Breast epithelium (tissue), 4 donors: Measurements from ENCODE around the gene SPDYE4. TPM values are rescaled to one million over a fixed set of nuclear protein-coding genes. Genes with fewer than 3 reads are reported as not detected.

Experiments
- DNase-seq, 2 donors: peaks; one replicate each; pipeline ENCODE4 v3.0.0-alpha.2; 2019; ENCODE audit warnings: low spot score in 2 of 2
- H3K27ac ChIP-seq, 2 donors: fragments of 200-600 bp; sonication (generic) in 1 of 2; one replicate each; pipeline ENCODE4 v1.5.1; 2016 to 2019; ENCODE audit warnings: mild to moderate bottlenecking in 1 of 2
- H3K27me3 ChIP-seq, 2 donors: fragments of 200-600 bp; sonication (generic) in 1 of 2; one replicate each; pipeline versions ENCODE4 v1.5.1 to v1.6.0; 2017 to 2019; ENCODE audit warnings: control low read depth in 1 of 2, mild to moderate bottlenecking in 1 of 2
- H3K36me3 ChIP-seq: fragments of 200-600 bp; one replicate; pipeline ENCODE4 v1.5.1; 2019
- H3K4me1 ChIP-seq, 2 donors: fragments of 200-600 bp; sonication (generic); one replicate each; pipeline ENCODE4 v1.5.1; 2016 to 2019; ENCODE audit warnings: control low read depth in 1 of 2
- H3K4me3 ChIP-seq, 3 donors: fragments of 200-600 bp; sonication (generic); 1 replicate in 2 of 3; 2 replicates in 1 of 3; pipeline ENCODE4 v1.5.1; 2016 to 2019; ENCODE audit warnings: mild to moderate bottlenecking in 3 of 3, moderate library complexity in 2 of 3
- H3K9me3 ChIP-seq, 2 donors: fragments of 200-600 bp; sonication (generic) in 1 of 2; one replicate each; pipeline ENCODE4 v1.5.1; 2016 to 2019; ENCODE audit warnings: control low read depth in 1 of 2
- POLR2A ChIP-seq: fragments of 450-650 bp; IDR thresholded peaks from one replicate; pipeline ENCODE4 v1.6.1; 2016; ENCODE audit warnings: antibody characterized with exemption, mild to moderate bottlenecking, moderate library complexity
- POLR2AphosphoS5 ChIP-seq, 3 donors: sonication (generic); formaldehyde crosslinking; IDR thresholded peaks; one replicate each; pipeline ENCODE4 v1.6.1; 2017; ENCODE audit warnings: antibody characterized with exemption in 3 of 3
- intact Hi-C: fragments of 100-400 bp; cut with DNase I; formaldehyde crosslinking; loops from one replicate; pipeline ENCODE4 v1.15.1; 2023; ENCODE audit warnings: low total_unique reads
- total RNA-seq, 3 donors: library from RNA; depleted of rRNA; stranded (reverse); fragments of >200 nt; gene quantifications; one replicate each; pipeline ENCODE4 v1.1.0, GENCODE V29; 2016
- TF ChIP-seq, protein P1 (sequence below), 3 donors: fragments of 450-650 bp; IDR thresholded peaks; one replicate each; pipeline ENCODE4 v1.5.1; 2016 to 2017; ENCODE audit warnings: antibody characterized with exemption in 3 of 3, mild to moderate bottlenecking in 3 of 3, moderate library complexity in 3 of 3

SPDYE4 gene
- total RNA-seq, 3 donors from 2014 or later = not detected

DNA sequence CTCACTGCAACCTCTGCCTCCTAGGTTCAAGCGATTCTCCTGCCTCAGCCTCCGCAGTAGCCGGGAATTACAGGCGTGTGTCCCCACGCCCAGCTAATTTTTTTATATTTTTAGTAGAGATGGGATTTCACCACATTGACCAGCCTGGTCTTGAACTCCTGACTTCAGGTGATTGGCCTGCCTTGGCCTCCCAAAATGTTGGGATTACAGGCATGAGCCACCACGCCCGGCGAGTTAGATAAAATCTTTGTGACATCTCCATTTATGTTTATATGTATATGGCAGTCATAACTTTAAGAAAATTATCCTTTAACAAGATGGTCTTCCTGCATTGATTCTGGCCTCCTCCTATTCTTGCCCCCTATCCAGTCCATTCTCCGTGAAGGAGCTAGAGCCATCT, 37.8 kb downstream of the SPDYE4 start:
- no peaks in the 10 kb centered on the region for H3K9me3 ChIP-seq
- H3K4me1 ChIP-seq = no peaks in the 10 kb centered on the region
- intact Hi-C loops = no loop called here
- H3K27ac ChIP-seq = no peak overlapping the region
- TF ChIP-seq, protein P1, sequence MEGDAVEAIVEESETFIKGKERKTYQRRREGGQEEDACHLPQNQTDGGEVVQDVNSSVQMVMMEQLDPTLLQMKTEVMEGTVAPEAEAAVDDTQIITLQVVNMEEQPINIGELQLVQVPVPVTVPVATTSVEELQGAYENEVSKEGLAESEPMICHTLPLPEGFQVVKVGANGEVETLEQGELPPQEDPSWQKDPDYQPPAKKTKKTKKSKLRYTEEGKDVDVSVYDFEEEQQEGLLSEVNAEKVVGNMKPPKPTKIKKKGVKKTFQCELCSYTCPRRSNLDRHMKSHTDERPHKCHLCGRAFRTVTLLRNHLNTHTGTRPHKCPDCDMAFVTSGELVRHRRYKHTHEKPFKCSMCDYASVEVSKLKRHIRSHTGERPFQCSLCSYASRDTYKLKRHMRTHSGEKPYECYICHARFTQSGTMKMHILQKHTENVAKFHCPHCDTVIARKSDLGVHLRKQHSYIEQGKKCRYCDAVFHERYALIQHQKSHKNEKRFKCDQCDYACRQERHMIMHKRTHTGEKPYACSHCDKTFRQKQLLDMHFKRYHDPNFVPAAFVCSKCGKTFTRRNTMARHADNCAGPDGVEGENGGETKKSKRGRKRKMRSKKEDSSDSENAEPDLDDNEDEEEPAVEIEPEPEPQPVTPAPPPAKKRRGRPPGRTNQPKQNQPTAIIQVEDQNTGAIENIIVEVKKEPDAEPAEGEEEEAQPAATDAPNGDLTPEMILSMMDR (IDR thresholded peaks at IDR 0.05) = no peak
- TF ChIP-seq POLR2A = no peak
- no peak for TF ChIP-seq POLR2AphosphoS5 (IDR thresholded peaks at IDR 0.05)
- DNase-seq = no peak
- no peaks in the 10 kb centered on the region for H3K36me3 ChIP-seq
- no peak overlapping the region for H3K4me3 ChIP-seq
- H3K27me3 ChIP-seq = no peaks in the 10 kb centered on the region

DNA sequence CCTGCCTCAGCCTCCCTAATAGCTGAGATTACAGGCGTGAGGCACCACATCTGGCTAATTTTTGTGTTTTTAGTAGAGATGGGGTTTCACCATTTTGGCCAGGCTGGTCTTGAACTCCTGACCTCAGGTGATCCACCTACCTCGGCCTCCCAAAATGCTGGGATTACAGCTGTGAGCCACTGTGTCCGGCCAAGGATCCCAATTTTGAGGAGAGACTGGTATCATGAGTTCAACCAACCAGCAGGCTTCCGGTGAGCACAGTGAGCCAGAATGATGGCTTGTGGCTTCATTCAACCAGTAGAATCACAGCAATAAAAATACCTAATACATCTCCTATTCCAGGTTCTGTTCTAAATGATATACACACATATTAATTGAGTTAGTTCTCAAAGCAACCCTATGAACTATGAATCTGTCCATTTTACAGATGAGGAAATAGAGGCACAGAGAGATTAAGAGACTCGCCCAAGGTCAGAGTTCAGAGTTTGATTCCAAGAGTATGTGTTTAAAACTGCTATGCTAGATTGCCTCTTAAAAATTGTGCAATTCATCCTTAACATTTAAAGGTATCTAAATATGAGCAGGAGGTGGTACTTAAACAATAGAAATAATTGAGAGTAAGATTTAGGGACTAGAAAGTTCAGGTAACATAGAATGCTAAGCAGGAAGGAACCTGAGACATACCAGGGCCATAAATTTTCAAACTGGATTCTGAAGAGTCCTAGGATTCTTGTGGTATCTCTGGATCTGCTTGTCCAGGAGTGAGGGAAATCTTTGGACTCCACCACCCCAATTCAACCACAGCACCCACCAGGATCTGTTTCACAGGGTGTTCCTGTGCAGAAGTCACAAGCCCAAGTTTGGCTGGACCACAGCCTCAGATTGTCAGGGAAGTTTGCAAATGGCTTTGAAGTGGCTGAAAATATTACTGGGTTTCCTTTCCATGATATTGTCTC, 38.8 kb downstream of the SPDYE4 start:
- H3K4me1 ChIP-seq = no peaks in the 10 kb centered on the region
- intact Hi-C loops = no loop called here
- H3K36me3 ChIP-seq = no peaks in the 10 kb centered on the region
- no peak for TF ChIP-seq POLR2A
- TF ChIP-seq POLR2AphosphoS5 (IDR thresholded peaks at IDR 0.05) = no peak
- TF ChIP-seq, protein P1 (IDR thresholded peaks at IDR 0.05) = no peak
- no peaks in the 10 kb centered on the region for H3K27me3 ChIP-seq
- H3K4me3 ChIP-seq = no peak overlapping the region
- H3K27ac ChIP-seq = no peak overlapping the region
- H3K9me3 ChIP-seq = no peaks in the 10 kb centered on the region
- DNase-seq = no peak

DNA sequence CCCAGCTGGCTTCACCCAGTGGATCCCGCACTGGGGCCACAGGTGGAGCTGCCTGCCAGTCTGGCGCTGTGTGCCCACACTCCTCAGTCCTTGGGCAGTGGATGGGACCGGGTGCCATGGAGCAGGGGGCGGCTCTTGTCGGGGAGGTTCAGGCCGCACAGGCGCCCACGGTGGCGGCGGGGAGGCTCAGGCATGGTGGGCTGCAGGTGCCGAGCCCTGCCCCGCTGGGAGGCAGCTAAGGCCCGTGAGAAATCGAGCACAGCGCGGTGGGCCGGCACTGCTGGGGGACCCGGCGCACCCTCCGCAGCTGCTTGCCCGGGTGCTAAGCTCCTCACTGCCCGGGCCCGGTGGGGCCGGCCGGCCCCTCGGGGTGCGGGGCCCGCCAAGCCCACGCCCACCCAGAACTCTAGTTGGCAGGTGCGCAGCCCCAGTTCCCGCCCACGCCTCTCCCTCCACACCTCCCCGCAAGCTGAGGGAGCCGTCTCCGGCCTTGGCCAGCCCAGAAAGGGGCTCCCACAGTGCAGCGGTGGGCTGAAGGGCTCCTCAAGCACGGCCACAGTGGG, 40.3 kb downstream of the SPDYE4 start:
- Histone ChIP-seq H3K9me3 (no peaks in the 10 kb centered on the region), H3K4me1 (no peaks in the 10 kb centered on the region), H3K36me3 (no peaks in the 10 kb centered on the region), H3K27me3 (no peaks in the 10 kb centered on the region), H3K4me3 (no peak overlapping the region), H3K27ac (no peak overlapping the region)
- TF ChIP-seq POLR2AphosphoS5 (IDR thresholded peaks at IDR 0.05) (no peak), POLR2A (no peak)
- TF ChIP-seq, protein P1 (IDR thresholded peaks at IDR 0.05) = no peak
- DNase-seq = no peak
- intact Hi-C loops = no loop called here

DNA sequence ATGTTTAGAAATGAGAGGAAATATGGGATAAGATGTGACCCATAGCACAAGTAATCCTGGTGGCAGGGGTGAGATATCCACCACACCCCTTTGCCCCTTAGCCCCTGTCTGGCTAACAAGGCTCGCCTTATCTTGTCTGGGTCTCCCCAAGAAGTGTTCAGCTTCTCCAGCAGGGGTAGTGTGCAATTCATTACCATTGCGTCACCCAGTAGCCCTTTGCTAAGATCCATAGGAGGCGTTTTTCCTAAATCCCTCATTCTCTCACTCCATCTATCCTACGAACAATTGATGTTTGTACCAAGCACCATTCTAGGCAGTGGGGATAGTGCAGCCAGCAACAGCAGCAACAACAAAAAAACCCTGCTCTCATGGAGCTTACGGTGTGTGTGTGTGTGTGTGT, 44.5 kb downstream of the SPDYE4 start:
- Histone ChIP-seq H3K27ac (no peak overlapping the region), H3K4me3 (no peak overlapping the region), H3K4me1 (no peaks in the 10 kb centered on the region), H3K36me3 (no peaks in the 10 kb centered on the region), H3K27me3 (no peaks in the 10 kb centered on the region), H3K9me3 (no peaks in the 10 kb centered on the region)
- TF ChIP-seq POLR2AphosphoS5 (IDR thresholded peaks at IDR 0.05) = no peak
- TF ChIP-seq, protein P1 (IDR thresholded peaks at IDR 0.05) = no peak
- no peak for TF ChIP-seq POLR2A
- intact Hi-C loops = no loop called here
- no peak for DNase-seq

DNA sequence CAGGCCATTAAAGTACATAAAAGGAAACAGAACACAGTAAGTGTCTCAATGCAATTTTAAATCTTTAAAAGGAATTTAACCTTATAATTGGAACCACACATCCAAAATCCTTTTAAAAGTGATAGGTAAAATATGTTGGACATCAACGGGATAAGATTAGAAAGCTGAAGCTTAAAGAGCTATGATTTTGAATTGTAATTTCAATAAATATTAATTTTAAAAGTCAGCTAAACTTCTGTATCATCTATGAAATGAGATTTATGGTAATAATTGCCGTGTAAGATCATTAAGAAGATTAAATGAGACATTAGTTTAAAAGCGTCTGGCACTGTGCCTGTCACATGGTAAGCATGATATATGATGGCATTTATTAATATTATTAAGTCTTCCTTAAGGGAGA, 45.0 kb downstream of the SPDYE4 start:
- TF ChIP-seq POLR2AphosphoS5 (IDR thresholded peaks at IDR 0.05) = no peak
- no peak for TF ChIP-seq POLR2A
- TF ChIP-seq, protein P1 (IDR thresholded peaks at IDR 0.05) = no peak
- Histone ChIP-seq H3K9me3 (no peaks in the 10 kb centered on the region), H3K27ac (no peak overlapping the region), H3K4me3 (no peak overlapping the region), H3K36me3 (no peaks in the 10 kb centered on the region), H3K27me3 (no peaks in the 10 kb centered on the region), H3K4me1 (no peaks in the 10 kb centered on the region)
- intact Hi-C loops = no loop called here
- DNase-seq = no peak
